Measurements from ENCODE around the gene TUBAL3.
"Not testable (repeated sequence)": the region's sequence is repeated elsewhere in the genome, so short reads cannot be mapped to it uniquely, and the experiment has no call there.

TUBAL3 gene

GRCh38 chr10:5412277-5412941 is 7.8 kb upstream of the TUBAL3 start, which contains the start of gene NET1:
Gene NET1, plus strand, starts transcription at chr10:5412557. Its CDS starts 136 bp downstream, at chr10:5412693.
- Mint-ChIP-seq H3K36me3 (peaks cover 13% of the 10 kb centered on the region), H3K27ac (peak within 1 kb of the TSS; percentile 76), H3K4me3 (no peak within 1 kb of the TSS), H3K4me1 (peaks cover 4% of the 10 kb centered on the region), H3K27me3 (peaks cover 24% of the 10 kb centered on the region), H3K9me3 (peaks cover 6% of the 10 kb centered on the region)
- DNase-seq: peak; percentile 80
- CTCF ChIA-PET: no interaction called here

DNA sequence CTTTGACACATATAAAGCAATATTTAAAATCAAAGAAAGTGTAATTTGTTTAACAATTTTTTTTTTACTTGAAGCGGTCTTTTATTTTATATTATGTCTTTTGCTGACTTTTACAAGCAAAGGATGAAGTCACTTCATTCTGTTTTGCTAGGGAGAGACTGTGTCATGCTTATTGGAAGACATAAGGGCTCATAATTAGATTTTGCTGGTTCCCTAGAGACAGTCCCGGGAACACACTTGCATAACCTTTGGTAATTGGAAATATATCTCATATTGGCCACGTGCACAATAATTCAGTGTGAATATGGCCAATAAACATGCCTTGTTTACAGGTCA is 7.3 kb upstream of the TUBAL3 start:
- Mint-ChIP-seq H3K27ac (peak overlapping the region; percentile 76), H3K36me3 (peaks cover 9% of the 10 kb centered on the region), H3K4me1 (peaks cover 4% of the 10 kb centered on the region), H3K27me3 (peaks cover 24% of the 10 kb centered on the region), H3K4me3 (no peak overlapping the region), H3K9me3 (peaks cover 5% of the 10 kb centered on the region)
- DNase-seq: no peak
- CTCF ChIA-PET: no interaction called here

GRCh38 chr10:5410787-5411186 is 6.2 kb upstream of the TUBAL3 start:
- not testable (repeated sequence) for H3K4me1 Mint-ChIP-seq

GRCh38 chr10:5406918-5407317 is 2.3 kb upstream of the TUBAL3 start:
- no peak for DNase-seq
- Mint-ChIP-seq H3K4me1 (no peaks in the 10 kb centered on the region), H3K9me3 (peaks cover 5% of the 10 kb centered on the region), H3K4me3 (no peak overlapping the region), H3K36me3 (no peaks in the 10 kb centered on the region), H3K27me3 (peaks cover 24% of the 10 kb centered on the region), H3K27ac (no peak overlapping the region)
- CTCF ChIA-PET: no interaction called here

More at GRCh38 chr10:5410787-5411186, 6.2 kb upstream of the TUBAL3 start:
- H3K36me3 Mint-ChIP-seq, H3K27ac Mint-ChIP-seq, DNase-seq, H3K9me3 Mint-ChIP-seq: not testable (repeated sequence)
- peak overlapping the region; percentile 20 for H3K4me3 Mint-ChIP-seq
- CTCF ChIA-PET: interaction anchor here (1.1 kb wide), 1 partner anchor 561 kb away, joined by 3 read pairs; no protein-coding TSS in a partner anchor
- H3K27me3 Mint-ChIP-seq: peaks cover 24% of the 10 kb centered on the region

DNA sequence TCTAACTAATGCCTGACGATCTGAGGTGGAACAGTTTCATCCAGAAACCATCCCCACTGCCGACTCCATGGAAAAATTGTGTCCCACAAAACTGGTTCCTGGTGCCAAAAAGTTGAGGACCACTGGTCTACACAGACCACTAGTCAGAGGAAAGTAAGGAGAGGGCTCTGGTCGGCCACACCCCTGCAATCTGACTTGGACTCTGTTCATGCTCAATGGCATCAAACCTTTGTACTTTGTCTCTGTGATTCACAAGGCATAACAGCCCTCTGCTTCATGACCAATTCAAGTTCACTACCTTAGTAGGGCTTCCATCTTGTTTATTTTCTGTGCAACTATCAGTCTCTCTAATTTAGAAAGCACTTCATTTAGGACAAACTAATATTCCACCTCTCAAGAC is 1.8 kb downstream of the TUBAL3 start:
- CTCF ChIA-PET: no interaction called here
- H3K27ac Mint-ChIP-seq: no peak overlapping the region
- H3K4me1 Mint-ChIP-seq: no peaks in the 10 kb centered on the region
- H3K4me3 Mint-ChIP-seq: no peak overlapping the region
- peaks cover 18% of the 10 kb centered on the region for H3K27me3 Mint-ChIP-seq
- no peaks in the 10 kb centered on the region for H3K9me3 Mint-ChIP-seq
- DNase-seq: no peak
- H3K36me3 Mint-ChIP-seq: no peaks in the 10 kb centered on the region

- Mint-ChIP-seq H3K4me1 (no peaks in the 10 kb centered on the region), H3K4me3 (no peak overlapping the region), H3K27ac (no peak overlapping the region), H3K36me3 (no peaks in the 10 kb centered on the region), H3K9me3 (no peaks in the 10 kb centered on the region), H3K27me3 (peaks cover 21% of the 10 kb centered on the region)
- DNase-seq: no peak
- CTCF ChIA-PET: no interaction called here
Observed at GRCh38 chr10:5400468-5401240, 4.0 kb downstream of the TUBAL3 start.

GRCh38 chr10:5399332-5399731 is 5.3 kb downstream of the TUBAL3 start:
- Mint-ChIP-seq H3K4me3 (no peak overlapping the region), H3K9me3 (no peaks in the 10 kb centered on the region), H3K27ac (no peak overlapping the region), H3K4me1 (no peaks in the 10 kb centered on the region), H3K27me3 (peaks cover 21% of the 10 kb centered on the region), H3K36me3 (no peaks in the 10 kb centered on the region)
- no peak for DNase-seq
- CTCF ChIA-PET: no interaction called here

DNA sequence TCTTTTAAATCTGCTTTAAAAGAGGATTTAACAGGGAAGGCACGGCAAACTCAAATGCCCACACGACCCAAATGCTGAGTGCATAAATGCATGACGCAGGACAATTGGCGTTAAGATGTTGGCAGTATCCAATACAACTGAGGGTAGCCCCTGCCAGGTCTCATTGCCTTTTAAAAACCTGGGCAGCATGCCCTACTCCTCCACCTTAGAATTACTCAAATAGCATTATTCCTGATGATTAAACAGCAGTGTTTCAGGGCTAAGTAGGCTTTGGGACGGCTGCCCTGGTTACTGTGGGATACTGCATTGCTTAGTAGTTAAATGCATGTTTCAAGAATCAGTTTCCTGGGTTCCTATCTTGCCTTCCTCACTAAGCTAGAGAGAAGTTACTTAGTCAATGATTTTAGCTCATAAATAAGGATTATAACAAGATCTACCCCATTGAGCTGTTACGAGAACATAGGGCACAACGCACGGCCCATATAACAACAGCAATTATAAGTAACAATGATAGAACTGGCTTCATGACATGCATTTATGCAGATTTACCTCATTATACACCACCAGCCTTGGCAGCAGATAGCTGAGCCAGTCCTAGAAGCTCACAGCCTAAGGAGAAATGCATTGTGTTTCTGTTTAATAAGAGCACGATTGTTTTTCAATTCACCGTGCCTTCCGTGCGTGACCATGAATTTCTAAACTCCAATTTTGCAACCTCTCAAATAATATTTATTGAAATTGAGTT is 7.9 kb downstream of the TUBAL3 start:
- no peak overlapping the region for H3K4me3 Mint-ChIP-seq
- CTCF ChIA-PET: interaction anchor here (1.4 kb wide), 1 partner anchor 13 kb away, joined by 4 read pairs; no protein-coding TSS in a partner anchor
- peaks cover 29% of the 10 kb centered on the region for H3K27me3 Mint-ChIP-seq
- H3K9me3 Mint-ChIP-seq: peaks cover 2% of the 10 kb centered on the region
- DNase-seq: no peak
- H3K4me1 Mint-ChIP-seq: no peaks in the 10 kb centered on the region
- no peak overlapping the region for H3K27ac Mint-ChIP-seq
- H3K36me3 Mint-ChIP-seq: no peaks in the 10 kb centered on the region

- CTCF ChIA-PET: no interaction called here
Observed at GRCh38 chr10:5395168-5395567, 9.5 kb downstream of the TUBAL3 start.

GRCh38 chr10:5393529-5393928 is 11.1 kb downstream of the TUBAL3 start:
- Mint-ChIP-seq H3K27ac (no peak overlapping the region), H3K36me3 (peaks cover 3% of the 10 kb centered on the region), H3K9me3 (peaks cover 25% of the 10 kb centered on the region), H3K27me3 (peaks cover 20% of the 10 kb centered on the region), H3K4me3 (no peak overlapping the region), H3K4me1 (no peaks in the 10 kb centered on the region)
- no peak for DNase-seq
- CTCF ChIA-PET: interaction anchor here (1.2 to 1.3 kb wide), 2 partner anchors 10 to 544 kb away, joined by 3 read pairs; no protein-coding TSS in a partner anchor

More at GRCh38 chr10:5395168-5395567, 9.5 kb downstream of the TUBAL3 start:
- peaks cover 30% of the 10 kb centered on the region for H3K27me3 Mint-ChIP-seq
- H3K4me3 Mint-ChIP-seq: no peak overlapping the region
- H3K4me1 Mint-ChIP-seq: no peaks in the 10 kb centered on the region
- H3K27ac Mint-ChIP-seq: no peak overlapping the region
- no peak for DNase-seq
- peaks cover 3% of the 10 kb centered on the region for H3K36me3 Mint-ChIP-seq
- H3K9me3 Mint-ChIP-seq: peaks cover 16% of the 10 kb centered on the region

DNA sequence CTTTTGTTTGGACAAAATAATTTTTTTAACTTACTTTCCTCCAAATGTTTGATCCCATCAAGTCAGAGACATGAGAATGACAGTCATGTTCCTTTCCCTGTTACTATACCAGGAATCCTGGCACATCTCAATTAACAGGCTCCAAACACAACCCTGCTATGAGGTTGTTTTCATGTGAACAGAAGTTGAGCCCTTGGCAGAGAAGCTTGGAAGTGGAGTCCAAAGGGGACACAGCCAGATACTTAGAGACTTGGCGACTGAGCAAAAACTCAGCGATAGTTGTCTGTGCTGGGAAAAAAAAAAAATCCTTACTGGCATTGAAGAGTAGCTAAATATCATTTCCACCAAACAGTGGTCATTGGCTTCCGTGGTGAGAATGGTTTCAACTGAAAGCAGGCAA is 12.8 kb downstream of the TUBAL3 start:
- no peaks in the 10 kb centered on the region for H3K4me1 Mint-ChIP-seq
- peaks cover 29% of the 10 kb centered on the region for H3K9me3 Mint-ChIP-seq
- H3K27ac Mint-ChIP-seq: no peak overlapping the region
- CTCF ChIA-PET: no interaction called here
- H3K4me3 Mint-ChIP-seq: no peak overlapping the region
- H3K27me3 Mint-ChIP-seq: peaks cover 9% of the 10 kb centered on the region
- peaks cover 3% of the 10 kb centered on the region for H3K36me3 Mint-ChIP-seq
- no peak for DNase-seq

- DNase-seq: no peak
- no peaks in the 10 kb centered on the region for H3K4me1 Mint-ChIP-seq
Observed at GRCh38 chr10:5390607-5391205, 13.9 kb downstream of the TUBAL3 start.

GRCh38 chr10:5387169-5387568 is 17.5 kb downstream of the TUBAL3 start:
- DNase-seq: no peak
- Mint-ChIP-seq H3K9me3 (peaks cover 29% of the 10 kb centered on the region), H3K36me3 (peaks cover 3% of the 10 kb centered on the region), H3K27me3 (peaks cover 5% of the 10 kb centered on the region), H3K27ac (no peak overlapping the region), H3K4me1 (no peaks in the 10 kb centered on the region), H3K4me3 (no peak overlapping the region)
- CTCF ChIA-PET: interaction anchor here (2.0 kb wide), 1 partner anchor 537 kb away, joined by 9 read pairs; no protein-coding TSS in a partner anchor

More at GRCh38 chr10:5390607-5391205, 13.9 kb downstream of the TUBAL3 start:
- peaks cover 9% of the 10 kb centered on the region for H3K27me3 Mint-ChIP-seq
- CTCF ChIA-PET: interaction anchor here (1.0 kb wide), 1 partner anchor 101 kb away, joined by 3 read pairs; no protein-coding TSS in a partner anchor
- no peak overlapping the region for H3K4me3 Mint-ChIP-seq
- peaks cover 3% of the 10 kb centered on the region for H3K36me3 Mint-ChIP-seq
- H3K9me3 Mint-ChIP-seq: peaks cover 29% of the 10 kb centered on the region
- no peak overlapping the region for H3K27ac Mint-ChIP-seq

DNA sequence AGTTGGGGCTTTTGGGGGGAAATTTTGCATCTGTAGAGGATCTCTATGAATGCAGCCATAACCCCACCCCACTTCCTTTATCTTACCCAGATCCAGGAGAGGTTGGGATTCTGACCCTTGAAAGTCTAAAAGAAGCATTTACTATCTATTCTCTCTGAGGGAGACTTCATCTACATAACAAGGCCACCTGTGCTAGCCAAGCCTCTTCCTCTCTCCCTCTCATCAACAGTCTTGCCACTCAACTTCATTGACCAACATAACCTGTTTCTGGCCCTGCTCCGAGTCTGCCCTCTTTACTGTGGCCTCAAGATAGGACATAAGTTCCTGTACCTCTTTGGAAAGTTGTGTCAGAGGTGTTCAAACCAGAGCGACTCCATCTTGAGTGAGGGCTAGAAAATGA is 19.4 kb downstream of the TUBAL3 start:
- no peaks in the 10 kb centered on the region for H3K4me1 Mint-ChIP-seq
- no peaks in the 10 kb centered on the region for H3K27me3 Mint-ChIP-seq
- no peak overlapping the region for H3K27ac Mint-ChIP-seq
- H3K9me3 Mint-ChIP-seq: peaks cover 13% of the 10 kb centered on the region
- no peaks in the 10 kb centered on the region for H3K36me3 Mint-ChIP-seq
- DNase-seq: no peak
- CTCF ChIA-PET: no interaction called here
- H3K4me3 Mint-ChIP-seq: no peak overlapping the region
